HepG2 (cell line): Measurements from ENCODE around the gene CSK. TPM values are rescaled to one million over a fixed set of nuclear protein-coding genes. Genes with fewer than 3 reads are reported as not detected.

Source experiments
- ATAC-seq: fragments of 200-7000 bp; cut with Tn5 transposase; 3 replicates; pipeline ENCODE4 v1.9.1; 2020; ENCODE audit warnings: mild to moderate bottlenecking, moderate library complexity
- BruUV-seq: library from RNA; stranded (reverse); fragments of 400-500 nt; replicated peaks from 2 replicates; lab custom pipeline; 2021; lab: Mats Ljungman, UMichigan
- CTCF ChIA-PET: fragments of 300-600 bp; formaldehyde crosslinking; extraction: SDS; loops from one replicate; lab custom pipeline; 2021; ENCODE audit warnings: low total read pairs, inconsistent platforms, low intra/inter-chr PET ratio; lab: Yijun Ruan, JAX
- POLR2A ChIA-PET: fragments of 350-600 bp; sonication (Branson Sonifier 250); formaldehyde crosslinking; loops from one replicate; lab custom pipeline; 2020; ENCODE audit warnings: antibody characterized with exemption, inconsistent platforms; lab: Yijun Ruan, JAX
- DNase-seq: peaks from one replicate; pipeline ENCODE4 v3.0.0-alpha.2; 2015; ENCODE audit warnings: low spot score
- FAIRE-seq: peaks from 3 replicates; lab custom pipeline; 2011; peaks lifted over from hg19 to GRCh38; lab: Jason Lieb, UNC
- H2AFZ ChIP-seq: one replicate; pipeline ENCODE4 v1.6.1; 2011; ENCODE audit warnings: low read length, inconsistent platforms
- H3K27ac ChIP-seq: fragments of 300-600 bp; 3 replicates; pipeline ENCODE4 v1.8.0; 2011; ENCODE audit warnings: mixed run types, mild to moderate bottlenecking, mixed read lengths, low read length, inconsistent platforms; ENCODE audit not compliant: insufficient read depth; ENCODE audit errors: extremely low read length
- H3K27me3 ChIP-seq, 2 experiments: fragments of 200-600 bp in 1 of 2; 2 replicates in 1 of 2; 3 replicates in 1 of 2; pipeline versions ENCODE4 v1.6.0 to v1.8.0; 2011; ENCODE audit warnings: low read length in 2 of 2, mild to moderate bottlenecking in 2 of 2, moderate library complexity in 2 of 2, inconsistent platforms in 1 of 2; ENCODE audit not compliant: insufficient read depth in 2 of 2, control insufficient read depth in 1 of 2
- H3K36me3 ChIP-seq, 2 experiments: fragments of 200-600 bp in 1 of 2; replicated peaks in 1 of 2; 2 replicates in 1 of 2; 3 replicates in 1 of 2; pipeline versions ENCODE4 v1.5.1 to v1.8.0; 2011; ENCODE audit warnings: low read length in 2 of 2, inconsistent platforms in 1 of 2; ENCODE audit not compliant: insufficient read depth in 2 of 2, control insufficient read depth in 1 of 2
- H3K4me1 ChIP-seq: 2 replicates; pipeline ENCODE4 v1.5.1; 2012; ENCODE audit warnings: low read length, inconsistent platforms; ENCODE audit not compliant: insufficient read depth
- H3K4me2 ChIP-seq: 2 replicates; pipeline ENCODE4 v1.6.0; 2011; ENCODE audit warnings: low read depth, low read length, inconsistent platforms
- H3K4me3 ChIP-seq, 3 experiments: fragments of 200-600 bp in 1 of 3; sonication (generic), shearing (Covaris generic) in 1 of 3; replicated peaks in 1 of 3; 2 replicates each; pipeline ENCODE4 v1.5.1; 2011 to 2016; ENCODE audit warnings: low read length in 3 of 3, inconsistent platforms in 2 of 3, low read depth in 2 of 3, mild to moderate bottlenecking in 2 of 3, control low read depth in 1 of 3, mixed read lengths in 1 of 3; ENCODE audit not compliant: insufficient read depth in 1 of 3
- H3K79me2 ChIP-seq: one replicate; pipeline ENCODE4 v1.6.1; 2011; ENCODE audit warnings: low read length, inconsistent platforms; ENCODE audit not compliant: insufficient read depth
- H3K9ac ChIP-seq: 2 replicates; pipeline ENCODE4 v1.6.0; 2011; ENCODE audit warnings: mild to moderate bottlenecking, low read depth, low read length, inconsistent platforms; ENCODE audit not compliant: insufficient read depth
- H3K9me3 ChIP-seq: 2 replicates; pipeline ENCODE4 v1.5.1; 2012; ENCODE audit warnings: mild to moderate bottlenecking, low read length
- H4K20me1 ChIP-seq: 2 replicates; pipeline ENCODE4 v1.6.0; 2011; ENCODE audit warnings: inconsistent platforms, mild to moderate bottlenecking, low read length, moderate library complexity; ENCODE audit not compliant: insufficient read depth
- AHR ChIP-seq: IDR thresholded peaks from 2 replicates; pipeline ENCODE4 v1.6.1; 2018; ENCODE audit warnings: missing genetic modification reagents, missing compliant biosample characterization
- CREB1 ChIP-seq, 2 experiments: fragments of 450-650 bp in 1 of 2; IDR thresholded peaks; 2 replicates each; pipeline ENCODE4 v1.6.1; 2016 to 2017; ENCODE audit warnings: control low read depth in 1 of 2, mild to moderate bottlenecking in 1 of 2, missing compliant biosample characterization in 1 of 2, missing genetic modification characterization in 1 of 2
- ISL2 ChIP-seq: sonication (generic); formaldehyde crosslinking; IDR thresholded peaks from 2 replicates; pipeline ENCODE4 v1.5.0; 2020; ENCODE audit warnings: missing genetic modification reagents
- NCOA5 ChIP-seq: sonication (generic); formaldehyde crosslinking; IDR thresholded peaks from 2 replicates; pipeline ENCODE4 v1.4.0; 2020; ENCODE audit warnings: missing genetic modification reagents
- NFKBIZ ChIP-seq: IDR thresholded peaks from 2 replicates; pipeline ENCODE4 v1.6.1; 2018; ENCODE audit warnings: missing genetic modification reagents, missing compliant biosample characterization
- PAWR ChIP-seq: sonication (generic); formaldehyde crosslinking; IDR thresholded peaks from 2 replicates; pipeline ENCODE4 v1.4.0; 2020; ENCODE audit warnings: missing genetic modification reagents, mild to moderate bottlenecking, borderline replicate concordance
- PRMT3 ChIP-seq: sonication (generic); formaldehyde crosslinking; IDR thresholded peaks from 2 replicates; pipeline ENCODE4 v1.8.1; 2022; ENCODE audit warnings: low read depth, mild to moderate bottlenecking, moderate library complexity, missing genetic modification reagents, borderline replicate concordance
- RFX1 ChIP-seq: fragments of 450-650 bp; IDR thresholded peaks from 2 replicates; pipeline ENCODE4 v1.6.1; 2017
- RXRB ChIP-seq: IDR thresholded peaks from 2 replicates; pipeline ENCODE4 v1.6.1; 2016; ENCODE audit warnings: borderline replicate concordance, missing genetic modification reagents, missing compliant biosample characterization
- SP1 ChIP-seq, 2 experiments: fragments of 450-650 bp in 1 of 2; sonication (generic) in 1 of 2; formaldehyde crosslinking in 1 of 2; IDR thresholded peaks; 2 replicates each; pipeline versions ENCODE4 v1.4.0 to v1.6.1; 2016 to 2020; ENCODE audit warnings: missing genetic modification reagents in 1 of 2
- U2AF2 ChIP-seq: fragments of 200-400 bp; formaldehyde crosslinking; IDR thresholded peaks from 2 replicates; pipeline ENCODE4 v1.6.1; 2017; ENCODE audit warnings: low read depth, mild to moderate bottlenecking, low read length
- ZKSCAN5 ChIP-seq: sonication (generic); formaldehyde crosslinking; IDR thresholded peaks from 2 replicates; pipeline ENCODE4 v1.5.1; 2020; ENCODE audit warnings: mild to moderate bottlenecking, missing genetic modification reagents
- ZNF251 ChIP-seq: sonication (generic); formaldehyde crosslinking; IDR thresholded peaks from 2 replicates; pipeline ENCODE4 v1.9.0; 2021; ENCODE audit warnings: mild to moderate bottlenecking, missing genetic modification reagents
- ZNF274 ChIP-seq: sonication (generic); formaldehyde crosslinking; IDR thresholded peaks from 2 replicates; pipeline ENCODE4 v1.5.1; 2020; ENCODE audit warnings: mild to moderate bottlenecking, missing genetic modification reagents
- ZNF382 ChIP-seq: sonication (generic); formaldehyde crosslinking; IDR thresholded peaks from 2 replicates; pipeline ENCODE4 v1.5.0; 2020; ENCODE audit warnings: missing genetic modification reagents, mild to moderate bottlenecking, borderline replicate concordance
- ZNF567 ChIP-seq: sonication (generic); formaldehyde crosslinking; IDR thresholded peaks from 2 replicates; pipeline ENCODE4 v1.8.1; 2023; ENCODE audit warnings: mild to moderate bottlenecking, missing genetic modification reagents, borderline replicate concordance
- ZNF670 ChIP-seq: sonication (generic); formaldehyde crosslinking; IDR thresholded peaks from 2 replicates; pipeline ENCODE4 v1.8.0; 2022; ENCODE audit warnings: mild to moderate bottlenecking, missing genetic modification reagents, borderline replicate concordance
- ZNF773 ChIP-seq: sonication (generic); formaldehyde crosslinking; IDR thresholded peaks from 2 replicates; pipeline ENCODE4 v1.4.0; 2020; ENCODE audit warnings: missing genetic modification reagents, borderline replicate concordance
- WGBS: methylation state at CpG from one replicate; pipeline ENCODE4 v1.1.6; 2017; ENCODE audit warnings: low lambda C conversion rate; 5-methylcytosine and 5-hydroxymethylcytosine counted together
- in situ Hi-C: cut with HindIII; loops from 2 replicates; pipeline ENCODE4 v1.10.0; 2017; ENCODE audit warnings: low pct_unique_long_range_greater_than_20kb; ENCODE audit not compliant: extremely low pct_ligation_motif_present
- intact Hi-C: fragments of 100-400 bp; cut with micrococcal nuclease; formaldehyde crosslinking; loops from one replicate; pipeline ENCODE4 v1.10.0; 2022; ENCODE audit not compliant: unreplicated experiment
- polyA plus RNA-seq, 8 experiments: library from polyadenylated mRNA; depleted of rRNA in 3 of 8; stranded (reverse) in 7 of 8; unstranded in 1 of 8; fragments of >200 nt; fragmentation: Illumina TruSeq in 4 of 8; extraction: Trizol in 4 of 8; gene quantifications; 2 replicates each; pipeline versions ENCODE4 v1.2.1 to v1.2.3, GENCODE V29; 2011 to 2016; ENCODE audit warnings: low read depth in 4 of 8, missing spikeins in 1 of 8, mixed read lengths in 1 of 8; ENCODE audit not compliant: insufficient read depth in 1 of 8
- total RNA-seq, 5 experiments: library from RNA; depleted of rRNA; stranded (reverse); fragments of >200 nt; fragmentation: Illumina TruSeq; extraction: Trizol; gene quantifications; 2 replicates each; pipeline ENCODE4 v1.2.3, GENCODE V29; 2016; ENCODE audit warnings: low read depth in 1 of 5
- TF ChIP-seq, protein P1 (sequence below): sonication (generic); IDR thresholded peaks from 2 replicates; pipeline ENCODE4 v1.6.1; 2016; ENCODE audit warnings: low read depth, borderline replicate concordance
- TF ChIP-seq, protein P2 (sequence below): sonication (generic); formaldehyde crosslinking; IDR thresholded peaks from 2 replicates; pipeline ENCODE4 v1.4.0; 2020; ENCODE audit warnings: mild to moderate bottlenecking, missing genetic modification reagents, borderline replicate concordance

CSK gene
- total and polyA plus RNA-seq, 2 of the 13 experiments (the other 11 are each of a cell fraction or from before 2014, with no cell fraction given), result 12.5 to 21.3 TPM

DNA sequence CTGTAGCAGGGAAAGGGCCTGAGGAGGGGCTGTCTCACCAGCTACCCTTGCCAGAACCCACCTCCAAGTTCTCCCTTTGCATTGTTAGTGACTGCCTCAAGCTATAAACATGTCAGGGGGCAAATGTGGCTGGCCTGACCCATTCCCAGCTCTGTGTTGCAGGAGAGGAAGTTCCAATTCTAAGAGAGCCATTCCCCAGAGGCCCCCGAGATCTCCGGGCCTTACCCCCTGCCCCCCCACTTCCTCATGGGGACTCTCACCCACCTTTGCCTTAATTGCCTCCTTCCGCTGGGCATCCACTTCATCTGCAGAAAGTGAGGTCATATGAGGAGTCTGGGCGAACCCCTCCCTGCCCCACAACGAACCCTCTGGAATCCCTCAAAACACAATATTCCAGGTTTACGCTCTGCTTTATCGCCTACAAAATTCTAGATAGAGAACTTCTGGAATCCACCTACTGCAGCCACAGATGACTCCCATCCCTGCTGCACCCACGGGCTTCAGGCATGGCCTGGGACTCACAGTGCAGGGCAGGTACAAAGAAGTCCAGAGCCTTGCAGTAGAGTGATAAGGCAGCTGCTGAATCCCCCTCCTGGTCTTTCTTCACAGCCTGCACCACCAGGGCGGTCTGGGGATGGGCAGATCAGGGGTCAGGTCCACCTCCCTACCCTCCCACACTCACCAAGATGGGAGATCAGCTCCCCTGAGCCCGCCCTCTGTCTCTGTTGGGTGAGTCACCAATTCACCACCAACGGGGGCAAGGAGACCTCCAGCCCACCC lies 57.1 kb downstream of the CSK start:
- intact Hi-C loops (no loop called here), in situ Hi-C loops (no loop called here)
- no peak overlapping the region for H3K4me2 ChIP-seq
- no peak overlapping the region for H3K27ac ChIP-seq
- BruUV-seq, result no TSS peak
- WGBS, result 91% methylated on average over 11 of the region's 11 CpGs
- FAIRE-seq, result no peak
- H3K79me2 ChIP-seq, result no peaks in the 10 kb centered on the region
- ChIA-PET CTCF (no interaction called here), POLR2A (no interaction called here)
- no peaks in the 10 kb centered on the region for H3K27me3 ChIP-seq
- no peaks in the 10 kb centered on the region for H4K20me1 ChIP-seq
- H3K36me3 ChIP-seq, result peaks cover 3 to 4% of the 10 kb centered on the region in 2 experiments; a peak in 2 of 5 replicates
- no peak overlapping the region for H2AFZ ChIP-seq
- no peak overlapping the region for H3K4me3 ChIP-seq
- no peak for ATAC-seq
- TF ChIP-seq PRMT3 (CRISPR knock-in tag), result no peak
- TF ChIP-seq AHR (CRISPR knock-in tag), result no peak
- no peak for TF ChIP-seq PAWR
- no peak for TF ChIP-seq ZNF567 (CRISPR knock-in tag)
- no peak for TF ChIP-seq NFKBIZ
- no peak for TF ChIP-seq ZNF773 (CRISPR knock-in tag)
- TF ChIP-seq ZNF670 (CRISPR knock-in tag), result no peak
- TF ChIP-seq, protein P1, sequence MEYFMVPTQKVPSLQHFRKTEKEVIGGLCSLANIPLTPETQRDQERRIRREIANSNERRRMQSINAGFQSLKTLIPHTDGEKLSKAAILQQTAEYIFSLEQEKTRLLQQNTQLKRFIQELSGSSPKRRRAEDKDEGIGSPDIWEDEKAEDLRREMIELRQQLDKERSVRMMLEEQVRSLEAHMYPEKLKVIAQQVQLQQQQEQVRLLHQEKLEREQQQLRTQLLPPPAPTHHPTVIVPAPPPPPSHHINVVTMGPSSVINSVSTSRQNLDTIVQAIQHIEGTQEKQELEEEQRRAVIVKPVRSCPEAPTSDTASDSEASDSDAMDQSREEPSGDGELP, result no peak
- TF ChIP-seq ISL2, result no peak
- no peak for TF ChIP-seq ZNF274 (CRISPR knock-in tag)
- no peak for TF ChIP-seq RXRB
- TF ChIP-seq ZNF382 (CRISPR knock-in tag), result no peak
- no peak for TF ChIP-seq ZNF251 (CRISPR knock-in tag)
- TF ChIP-seq, protein P2, sequence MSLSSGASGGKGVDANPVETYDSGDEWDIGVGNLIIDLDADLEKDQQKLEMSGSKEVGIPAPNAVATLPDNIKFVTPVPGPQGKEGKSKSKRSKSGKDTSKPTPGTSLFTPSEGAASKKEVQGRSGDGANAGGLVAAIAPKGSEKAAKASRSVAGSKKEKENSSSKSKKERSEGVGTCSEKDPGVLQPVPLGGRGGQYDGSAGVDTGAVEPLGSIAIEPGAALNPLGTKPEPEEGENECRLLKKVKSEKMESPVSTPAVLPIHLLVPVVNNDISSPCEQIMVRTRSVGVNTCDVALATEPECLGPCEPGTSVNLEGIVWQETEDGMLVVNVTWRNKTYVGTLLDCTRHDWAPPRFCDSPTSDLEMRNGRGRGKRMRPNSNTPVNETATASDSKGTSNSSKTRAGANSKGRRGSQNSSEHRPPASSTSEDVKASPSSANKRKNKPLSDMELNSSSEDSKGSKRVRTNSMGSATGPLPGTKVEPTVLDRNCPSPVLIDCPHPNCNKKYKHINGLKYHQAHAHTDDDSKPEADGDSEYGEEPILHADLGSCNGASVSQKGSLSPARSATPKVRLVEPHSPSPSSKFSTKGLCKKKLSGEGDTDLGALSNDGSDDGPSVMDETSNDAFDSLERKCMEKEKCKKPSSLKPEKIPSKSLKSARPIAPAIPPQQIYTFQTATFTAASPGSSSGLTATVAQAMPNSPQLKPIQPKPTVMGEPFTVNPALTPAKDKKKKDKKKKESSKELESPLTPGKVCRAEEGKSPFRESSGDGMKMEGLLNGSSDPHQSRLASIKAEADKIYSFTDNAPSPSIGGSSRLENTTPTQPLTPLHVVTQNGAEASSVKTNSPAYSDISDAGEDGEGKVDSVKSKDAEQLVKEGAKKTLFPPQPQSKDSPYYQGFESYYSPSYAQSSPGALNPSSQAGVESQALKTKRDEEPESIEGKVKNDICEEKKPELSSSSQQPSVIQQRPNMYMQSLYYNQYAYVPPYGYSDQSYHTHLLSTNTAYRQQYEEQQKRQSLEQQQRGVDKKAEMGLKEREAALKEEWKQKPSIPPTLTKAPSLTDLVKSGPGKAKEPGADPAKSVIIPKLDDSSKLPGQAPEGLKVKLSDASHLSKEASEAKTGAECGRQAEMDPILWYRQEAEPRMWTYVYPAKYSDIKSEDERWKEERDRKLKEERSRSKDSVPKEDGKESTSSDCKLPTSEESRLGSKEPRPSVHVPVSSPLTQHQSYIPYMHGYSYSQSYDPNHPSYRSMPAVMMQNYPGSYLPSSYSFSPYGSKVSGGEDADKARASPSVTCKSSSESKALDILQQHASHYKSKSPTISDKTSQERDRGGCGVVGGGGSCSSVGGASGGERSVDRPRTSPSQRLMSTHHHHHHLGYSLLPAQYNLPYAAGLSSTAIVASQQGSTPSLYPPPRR (CRISPR knock-in tag), result no peak
- no peak for TF ChIP-seq U2AF2
- TF ChIP-seq NCOA5 (CRISPR knock-in tag), result no peak
- TF ChIP-seq CREB1 (IDR thresholded peaks at IDR 0.05), result no peak
- TF ChIP-seq CREB1 (CRISPR knock-in tag; IDR thresholded peaks at IDR 0.05), result no peak
- TF ChIP-seq RFX1, result no peak
- no peak for TF ChIP-seq SP1 (IDR thresholded peaks at IDR 0.05)
- no peak for TF ChIP-seq SP1 (CRISPR knock-in tag; IDR thresholded peaks at IDR 0.05)
- no peak for TF ChIP-seq ZKSCAN5 (CRISPR knock-in tag)
- no peak overlapping the region for H3K9ac ChIP-seq
- no peaks in the 10 kb centered on the region for H3K9me3 ChIP-seq
- H3K4me1 ChIP-seq, result peaks cover 24% of the 10 kb centered on the region
- DNase-seq, result no peak
